ENCODE results near the gene CFAP161. TPM values are rescaled to one million over a fixed set of nuclear protein-coding genes. Genes with fewer than 3 reads are reported as not detected.

Gene CFAP161
- total and polyA plus RNA-seq, 4 donors: 2.4 to 11.2 (median 3.9) TPM

GRCh38 chr15:81095690-81096365, 38.2 kb upstream of the CFAP161 start:
- TF ChIP-seq CTCF (IDR thresholded peaks at IDR 0.05; ENCODE audit: control extremely low read depth, extremely low read depth): no peak
- no peaks in the 10 kb centered on the region for H3K9me3 ChIP-seq (ENCODE audit: control insufficient read depth in 4 of 4, insufficient read depth in 3 of 4, low read length in 3 of 4)
- WGBS, 2 donors: 63 to 70% methylated on average over 12 of the region's 12 CpGs
- ATAC-seq (ENCODE audit: insufficient read depth, low FRiP score) (no peak), DNase-seq (no peak)
- no peak overlapping the region for H3K4me3 ChIP-seq
- H3K27me3 ChIP-seq (ENCODE audit: control insufficient read depth in 3 of 3, insufficient read depth in 3 of 3, low read length in 2 of 3): peaks cover 0 to 10% (median 0%) of the 10 kb centered on the region in 3 donors
- peaks cover 4 to 17% (median 4%) of the 10 kb centered on the region in 5 donors for H3K4me1 ChIP-seq (ENCODE audit: control insufficient read depth in 5 of 5, insufficient read depth in 5 of 5, low read length in 5 of 5)
- no peaks in the 10 kb centered on the region for H3K36me3 ChIP-seq (ENCODE audit: control insufficient read depth in 4 of 4, insufficient read depth in 4 of 4, low read length in 4 of 4)
- H3K27ac ChIP-seq (ENCODE audit: low read depth in 1 of 2, low read length in 1 of 2): peak overlapping the region in 1 of 2 donors; percentile 20
- H3K9ac ChIP-seq (ENCODE audit: insufficient read depth in 1 of 2, low read length in 2 of 2): no peak overlapping the region

- Histone ChIP-seq H3K27ac (ENCODE audit: low read depth in 1 of 2, low read length in 1 of 2) (peak overlapping the region in 1 of 2 donors; percentile 3), H3K4me3 (no peak overlapping the region), H3K36me3 (ENCODE audit: control insufficient read depth in 4 of 4, insufficient read depth in 4 of 4, low read length in 4 of 4) (no peaks in the 10 kb centered on the region), H3K27me3 (ENCODE audit: control insufficient read depth in 3 of 3, insufficient read depth in 3 of 3, low read length in 2 of 3) (peaks cover 0 to 10% (median 0%) of the 10 kb centered on the region in 3 donors), H3K9me3 (ENCODE audit: control insufficient read depth in 4 of 4, insufficient read depth in 3 of 4, low read length in 3 of 4) (no peaks in the 10 kb centered on the region), H3K4me1 (ENCODE audit: control insufficient read depth in 5 of 5, insufficient read depth in 5 of 5, low read length in 5 of 5) (peaks cover 4 to 17% (median 4%) of the 10 kb centered on the region in 5 donors), H3K9ac (ENCODE audit: insufficient read depth in 1 of 2, low read length in 2 of 2) (no peak overlapping the region)
- no peak for TF ChIP-seq CTCF (IDR thresholded peaks at IDR 0.05; ENCODE audit: control extremely low read depth, extremely low read depth)
- ATAC-seq (ENCODE audit: insufficient read depth, low FRiP score): no peak
- no peak for DNase-seq
- 80 to 88% methylated on average over 6 of the region's 6 CpGs for WGBS, 2 donors
Measured at GRCh38 chr15:81096398-81096797, 37.7 kb upstream of the CFAP161 start.

GRCh38 chr15:81097116-81097889, 36.8 kb upstream of the CFAP161 start:
- Histone ChIP-seq H3K27ac (ENCODE audit: low read depth in 1 of 2, low read length in 1 of 2) (peak overlapping the region in 1 of 2 donors; percentile 13), H3K9ac (ENCODE audit: insufficient read depth in 1 of 2, low read length in 2 of 2) (no peak overlapping the region), H3K4me1 (ENCODE audit: control insufficient read depth in 5 of 5, insufficient read depth in 5 of 5, low read length in 5 of 5) (peaks cover under 1 to 16% (median 4%) of the 10 kb centered on the region in 5 donors), H3K9me3 (ENCODE audit: control insufficient read depth in 4 of 4, insufficient read depth in 3 of 4, low read length in 3 of 4) (peaks cover 0 to 2% (median 0%) of the 10 kb centered on the region in 4 donors), H3K27me3 (ENCODE audit: control insufficient read depth in 3 of 3, insufficient read depth in 3 of 3, low read length in 2 of 3) (peaks cover 0 to 10% (median 0%) of the 10 kb centered on the region in 3 donors), H3K4me3 (no peak overlapping the region), H3K36me3 (ENCODE audit: control insufficient read depth in 4 of 4, insufficient read depth in 4 of 4, low read length in 4 of 4) (no peaks in the 10 kb centered on the region)
- WGBS, 2 donors: 70 to 81% methylated on average over 10 of the region's 10 CpGs
- no peak for TF ChIP-seq CTCF (IDR thresholded peaks at IDR 0.05; ENCODE audit: control extremely low read depth, extremely low read depth)
- DNase-seq (no peak), ATAC-seq (ENCODE audit: insufficient read depth, low FRiP score) (no peak)

All from lung (tissue), 12 donors.